IPS-18c (cell line): ENCODE data around the gene APOL1.

ENCODE experiments used
- H3K4me3 ChIP-seq: 2 replicates; pipeline ENCODE4 v1.7.0; 2013; ENCODE audit warnings: low read depth, mild to moderate bottlenecking, low read length, moderate library complexity; ENCODE audit not compliant: insufficient read depth
- H3K9me3 ChIP-seq: one replicate; pipeline ENCODE4 v1.6.1; 2013; ENCODE audit warnings: mild to moderate bottlenecking, low read length, moderate library complexity; ENCODE audit not compliant: control insufficient read depth, insufficient read depth

The APOL1 gene

DNA sequence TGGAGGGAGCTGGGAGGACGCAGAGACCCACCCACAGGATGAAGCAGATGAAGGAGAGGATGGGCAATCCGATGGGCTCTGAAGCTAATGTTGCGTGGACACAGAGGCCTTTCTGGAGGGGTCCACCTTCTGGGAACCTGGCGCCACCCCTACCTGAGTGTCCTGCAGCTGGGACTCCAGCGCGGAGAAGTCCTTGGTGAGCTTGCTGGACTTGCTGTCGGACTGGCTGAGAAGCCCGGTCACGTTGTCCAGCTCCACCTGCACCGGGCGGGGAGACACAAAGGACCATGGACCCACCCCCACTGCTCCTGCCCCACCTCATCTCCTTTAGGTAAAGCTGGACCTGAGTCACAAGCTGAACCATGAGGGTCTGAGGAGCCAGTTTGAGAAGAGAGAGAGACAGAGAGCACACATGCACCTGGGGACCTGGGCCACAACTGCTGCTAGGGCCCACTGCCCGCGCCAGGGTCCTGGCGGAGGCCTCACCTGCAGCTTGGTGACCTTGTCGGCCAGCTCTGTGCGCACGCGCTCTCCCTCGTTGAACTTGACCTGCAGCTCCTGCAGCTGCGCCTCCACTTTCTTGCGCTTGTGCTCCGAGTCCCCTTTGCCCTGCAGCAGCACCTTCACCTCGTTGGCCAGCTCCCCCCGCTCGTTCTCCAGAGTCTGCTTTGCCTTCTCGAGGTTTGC lies 40.8 kb downstream of the APOL1 start:
- Histone ChIP-seq H3K9me3 (peaks cover under 1% of the 10 kb centered on the region), H3K4me3 (no peak overlapping the region)

DNA sequence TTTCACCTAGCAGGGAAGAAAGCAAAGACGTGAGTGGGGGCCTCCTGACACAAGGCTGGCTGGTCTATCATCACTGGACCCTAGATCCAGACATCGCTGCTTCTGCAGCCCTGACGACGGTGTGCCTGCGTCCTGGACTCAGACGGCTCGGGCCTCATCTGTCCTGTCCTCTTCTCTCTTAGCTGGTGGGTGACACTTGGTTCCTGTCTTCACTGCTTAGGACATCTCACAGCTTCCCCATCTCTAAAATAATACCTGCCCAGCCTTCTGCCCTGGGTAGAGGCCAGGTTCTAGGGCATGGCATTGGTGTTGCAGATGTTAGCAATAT lies 41.3 kb downstream of the APOL1 start:
- H3K4me3 ChIP-seq, result no peak overlapping the region
- peaks cover 2% of the 10 kb centered on the region for H3K9me3 ChIP-seq

DNA sequence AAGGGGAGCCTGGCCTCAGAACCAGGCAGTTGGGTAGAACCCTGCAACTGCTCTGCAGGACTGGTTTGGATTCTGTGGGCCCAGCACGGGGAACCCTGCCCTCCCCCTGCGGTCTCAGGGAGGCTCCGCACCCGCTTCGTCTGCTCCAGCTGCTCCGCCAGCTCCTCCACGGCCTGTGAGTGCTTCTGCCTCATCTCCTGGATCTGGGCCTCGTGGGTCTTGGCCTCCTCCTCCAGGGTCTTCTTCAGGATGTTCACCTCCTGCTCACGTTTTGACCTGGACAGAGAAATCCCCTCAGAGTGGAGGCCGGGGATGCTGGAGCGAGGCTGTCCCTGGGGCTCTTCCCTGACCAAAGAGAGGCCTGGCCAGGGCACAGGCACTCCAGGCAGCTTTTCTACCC lies 41.9 kb downstream of the APOL1 start:
- peaks cover 2% of the 10 kb centered on the region for H3K9me3 ChIP-seq
- H3K4me3 ChIP-seq, result no peak overlapping the region

DNA sequence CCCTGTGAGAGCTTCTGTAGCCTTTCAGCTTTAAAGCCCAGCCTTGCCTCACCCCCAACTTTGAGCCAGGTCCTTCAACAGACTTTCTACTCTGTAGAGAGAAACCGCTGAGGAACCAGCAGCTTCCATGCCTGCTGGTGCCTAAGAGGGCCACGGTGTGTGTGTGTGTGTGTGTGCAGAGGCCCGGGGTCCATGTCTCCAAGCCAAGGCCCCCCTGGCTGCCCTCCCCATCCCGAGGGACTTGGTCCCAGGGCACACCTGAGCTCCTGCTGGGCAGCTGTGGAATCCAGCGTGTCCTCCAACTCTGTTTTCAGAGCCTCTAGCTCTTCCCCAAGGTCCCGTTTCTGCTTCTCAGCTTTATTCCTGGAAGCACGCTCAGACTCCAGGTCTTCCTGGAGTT lies 42.3 kb downstream of the APOL1 start:
- peaks cover 2% of the 10 kb centered on the region for H3K9me3 ChIP-seq

DNA sequence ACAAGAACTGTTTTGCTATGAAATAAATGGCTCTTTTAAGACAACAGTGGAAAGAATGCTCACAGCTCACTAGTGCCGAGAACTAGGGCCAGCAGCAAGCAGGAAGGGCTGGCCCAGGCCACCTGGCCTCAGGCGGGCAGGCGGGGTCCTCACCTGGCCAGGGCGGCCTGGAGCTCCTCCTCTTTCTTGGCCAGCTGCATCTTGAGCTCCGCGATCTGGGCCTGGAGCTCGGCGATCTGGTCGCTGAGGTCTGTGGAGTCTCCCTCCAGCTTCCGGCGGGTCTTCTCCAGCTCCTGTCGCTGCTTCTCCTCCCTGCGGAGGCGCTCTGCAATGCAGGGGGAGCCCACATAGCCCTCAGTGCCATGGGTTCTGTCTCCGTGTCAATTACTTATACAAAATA lies 43.8 kb downstream of the APOL1 start:
- H3K4me3 ChIP-seq, result no peak overlapping the region
- H3K9me3 ChIP-seq, result peaks cover 2% of the 10 kb centered on the region

More for the DNA sequence above, 42.3 kb downstream of the APOL1 start:
- H3K4me3 ChIP-seq, result no peak overlapping the region

DNA sequence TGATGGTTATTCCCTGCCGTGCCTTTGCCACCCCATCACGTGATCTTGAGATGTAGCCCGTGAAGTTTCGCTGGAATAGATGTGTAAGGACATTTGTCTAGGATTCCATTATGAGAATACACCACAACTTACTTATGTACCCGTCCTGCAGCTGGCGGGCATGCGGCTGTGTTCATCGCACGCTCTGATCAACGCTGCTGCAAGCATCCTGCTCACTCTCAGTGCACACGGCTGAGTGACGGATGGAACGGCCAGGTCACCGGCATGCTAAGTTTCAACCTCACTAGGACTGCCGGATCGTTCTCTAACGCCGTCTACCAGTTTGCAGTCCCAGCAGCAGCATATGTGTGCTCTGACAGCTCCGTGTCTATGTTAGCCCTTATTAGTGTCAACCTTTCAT lies 44.6 kb downstream of the APOL1 start:
- Histone ChIP-seq H3K4me3 (no peak overlapping the region), H3K9me3 (peaks cover 2% of the 10 kb centered on the region)

DNA sequence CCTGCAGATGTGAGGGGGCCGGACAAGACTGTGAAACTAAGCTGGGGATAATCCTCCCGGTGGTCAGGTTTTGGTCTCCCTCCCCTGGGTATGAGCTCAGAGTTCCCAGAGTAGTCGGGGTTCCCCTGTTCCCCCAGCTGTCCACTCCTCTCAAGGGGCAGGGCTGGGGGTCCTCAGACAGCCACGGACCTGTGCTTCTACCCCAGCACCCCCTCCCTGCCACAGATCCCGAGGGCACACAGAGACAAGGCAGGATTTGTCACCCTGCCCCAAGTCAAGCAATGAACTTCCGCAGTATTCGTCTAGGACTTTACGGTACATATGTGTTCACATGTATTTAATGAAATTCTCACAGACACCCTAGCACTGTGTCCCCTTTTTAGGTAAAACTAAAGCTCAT lies 45.2 kb downstream of the APOL1 start:
- no peak overlapping the region for H3K4me3 ChIP-seq

DNA sequence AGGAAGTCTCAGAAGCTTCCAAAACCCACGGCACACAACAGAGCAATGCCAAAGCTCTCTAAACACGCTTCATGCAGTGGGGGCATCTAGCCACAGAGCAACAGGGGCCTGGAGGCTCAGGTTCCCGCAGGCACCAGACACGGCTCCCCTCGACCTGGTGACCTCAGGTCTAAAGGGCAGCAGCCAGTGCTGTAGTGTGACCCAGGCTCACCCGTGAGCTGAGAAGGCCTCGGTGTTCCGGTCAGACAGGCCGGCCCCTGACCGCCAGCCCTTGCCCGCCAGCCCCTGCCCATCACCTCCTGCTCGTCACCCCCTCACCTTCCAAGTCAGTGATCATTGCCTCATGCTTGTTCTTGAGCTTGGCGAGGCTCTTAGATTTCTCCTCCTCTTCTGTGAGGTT lies 45.7 kb downstream of the APOL1 start:
- Histone ChIP-seq H3K9me3 (peaks cover 2% of the 10 kb centered on the region), H3K4me3 (no peak overlapping the region)

More for the DNA sequence above, 45.2 kb downstream of the APOL1 start:
- peaks cover 2% of the 10 kb centered on the region for H3K9me3 ChIP-seq

DNA sequence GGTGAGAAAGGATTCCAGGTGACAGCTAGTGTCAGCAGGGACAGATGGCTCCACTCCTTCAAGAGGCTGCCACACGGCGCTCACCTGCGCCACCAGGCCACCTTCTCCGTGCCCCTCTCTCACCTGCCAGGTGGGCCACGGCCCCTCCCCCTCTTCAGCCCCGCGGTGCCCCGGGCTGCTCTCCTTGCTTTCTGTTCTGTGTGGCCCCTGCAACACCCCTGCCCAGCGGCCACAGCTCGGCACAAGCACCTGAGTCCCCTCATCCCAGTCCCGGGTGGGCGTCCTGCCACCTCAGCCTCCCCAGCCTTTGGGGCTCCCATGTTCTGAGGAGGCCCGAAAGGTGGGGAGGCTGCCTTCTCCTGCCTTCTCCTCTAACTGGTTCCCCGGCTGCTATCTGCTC lies 46.4 kb downstream of the APOL1 start:
- H3K9me3 ChIP-seq, result peaks cover 2% of the 10 kb centered on the region
- no peak overlapping the region for H3K4me3 ChIP-seq

DNA sequence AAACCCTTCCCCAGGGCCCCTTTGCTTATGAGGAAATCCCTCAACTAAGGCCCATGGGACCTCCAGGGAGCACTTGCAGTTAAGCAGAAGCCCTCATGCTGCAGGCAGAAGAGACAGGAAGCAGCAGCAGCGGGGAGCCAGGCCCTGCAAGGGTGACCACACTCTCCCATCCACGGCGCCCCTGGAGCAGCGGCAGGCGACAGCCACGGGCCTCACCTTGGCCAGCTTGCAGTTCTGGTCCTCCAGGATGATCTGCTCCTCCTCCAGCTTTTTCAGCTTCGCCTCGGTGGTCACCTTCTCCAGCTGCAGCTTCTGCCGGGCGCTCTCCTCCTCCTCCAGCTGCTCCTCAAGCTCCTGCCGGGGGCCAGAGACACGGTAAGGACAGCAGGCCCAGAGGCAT lies 47.0 kb downstream of the APOL1 start:
- H3K4me3 ChIP-seq, result no peak overlapping the region

DNA sequence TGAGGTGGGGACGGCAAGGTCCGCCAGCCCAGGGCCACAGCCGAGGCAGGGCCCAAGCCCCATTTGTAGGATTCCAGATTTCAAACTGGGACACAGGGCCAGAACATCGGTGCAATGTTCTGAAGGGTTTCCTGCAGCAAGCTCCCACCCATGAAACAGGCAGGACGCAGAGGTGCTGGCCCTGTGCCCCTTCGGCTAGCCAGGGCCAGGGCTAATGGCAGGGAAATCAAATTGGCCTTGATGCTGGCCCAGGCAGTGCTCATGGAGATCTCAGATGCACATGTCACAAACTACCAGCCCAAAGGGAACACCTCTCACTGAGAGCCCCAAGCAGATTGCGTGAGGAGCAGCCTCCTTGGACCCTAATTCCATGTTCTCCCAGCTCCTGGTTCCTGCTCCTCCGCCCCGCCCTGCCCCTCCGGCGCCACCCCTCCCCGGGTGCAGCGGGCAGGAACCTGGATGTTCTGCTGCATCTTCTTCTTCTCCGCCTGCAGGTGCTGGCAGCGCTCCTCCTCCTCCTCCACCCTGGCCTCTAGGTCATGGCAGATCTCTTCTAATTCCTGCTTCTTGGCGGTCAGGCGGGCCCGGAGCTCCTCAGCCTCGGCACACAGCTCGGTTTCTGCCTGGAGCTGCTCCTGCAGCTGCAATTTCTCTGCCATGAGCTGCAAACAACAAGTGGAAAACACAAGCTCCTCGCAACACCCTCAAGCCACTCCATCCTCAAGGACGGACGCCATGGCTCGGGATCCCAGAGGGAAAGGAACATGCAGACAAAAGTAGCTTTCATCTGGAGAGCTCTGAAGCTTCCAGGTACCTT lies 47.7 kb downstream of the APOL1 start:
- peaks cover 2% of the 10 kb centered on the region for H3K9me3 ChIP-seq
- H3K4me3 ChIP-seq, result no peak overlapping the region

More for the DNA sequence above, 47.0 kb downstream of the APOL1 start:
- peaks cover 2% of the 10 kb centered on the region for H3K9me3 ChIP-seq

DNA sequence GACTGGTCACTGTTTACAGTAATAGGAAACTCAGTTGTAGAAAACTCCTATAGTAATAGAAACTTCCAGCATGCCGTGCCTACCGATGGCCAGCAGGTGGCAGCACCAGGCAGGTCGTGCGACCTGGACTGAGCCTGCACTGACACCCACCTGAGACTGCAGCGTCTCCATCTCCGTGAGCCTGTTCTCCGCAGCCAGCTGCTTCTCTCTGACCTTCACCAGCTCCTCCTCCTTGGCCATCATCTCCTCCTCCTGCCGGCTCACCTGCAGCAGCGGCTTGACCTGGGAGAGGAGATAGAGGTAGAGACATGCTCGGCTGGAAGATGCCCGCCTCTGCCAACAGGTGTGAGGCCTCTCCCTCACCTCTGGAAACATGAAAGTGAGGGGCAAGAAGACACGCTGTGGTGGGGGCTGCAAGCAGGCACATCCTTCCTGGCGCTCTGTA lies 48.5 kb downstream of the APOL1 start:
- Histone ChIP-seq H3K9me3 (peaks cover 2% of the 10 kb centered on the region), H3K4me3 (no peak overlapping the region)

DNA sequence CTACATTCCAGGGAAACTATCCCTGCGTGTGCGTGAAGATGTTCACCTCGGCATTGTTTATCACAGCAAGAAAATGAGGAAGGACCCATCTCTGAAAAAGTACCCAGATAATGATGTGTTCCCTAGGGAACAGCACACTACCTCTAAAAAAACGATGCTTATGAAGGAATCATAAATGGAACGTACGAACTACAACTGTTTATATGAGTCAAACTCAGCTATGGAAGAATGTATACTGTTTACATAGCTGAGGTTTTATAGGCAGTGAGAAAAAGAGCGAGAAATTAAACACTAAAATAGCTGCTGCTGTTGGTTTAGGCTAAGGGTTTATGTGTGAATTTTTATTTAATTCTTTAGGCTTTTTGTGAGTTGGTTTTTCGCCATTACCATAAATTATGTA lies 48.9 kb downstream of the APOL1 start:
- Histone ChIP-seq H3K9me3 (peaks cover 2% of the 10 kb centered on the region), H3K4me3 (no peak overlapping the region)

DNA sequence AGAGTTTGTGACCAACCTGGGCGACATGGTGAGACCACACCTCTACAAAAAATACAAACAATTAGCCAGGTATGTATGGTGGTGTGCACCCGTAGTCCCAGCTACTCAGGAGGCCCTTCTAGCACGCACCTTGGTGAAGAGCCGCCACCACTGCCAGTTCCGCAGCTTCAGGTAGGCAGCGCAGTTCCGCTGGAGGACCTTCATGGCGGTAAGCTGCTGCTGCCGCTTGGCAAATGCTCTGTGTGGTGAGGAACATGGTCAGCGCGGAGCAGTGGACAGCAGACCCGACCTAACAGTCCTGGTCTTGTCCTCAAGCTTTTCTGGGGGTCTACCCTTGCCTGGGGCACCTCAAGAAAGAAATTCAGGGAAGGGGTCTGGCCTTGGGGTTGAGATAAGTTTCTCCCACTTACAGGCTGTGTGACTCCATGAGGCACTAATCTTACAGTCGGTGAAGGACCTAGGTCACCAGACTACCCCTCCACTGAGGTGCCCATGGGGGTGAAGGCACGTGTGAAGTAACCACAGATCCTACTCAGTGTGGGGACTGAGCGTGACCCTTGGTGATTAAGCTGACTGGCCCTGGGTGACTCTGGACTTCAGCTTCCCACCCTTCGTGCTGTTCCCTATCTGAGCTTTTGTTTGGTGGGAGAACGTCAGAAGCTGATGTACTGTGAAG lies 49.6 kb downstream of the APOL1 start:
- Histone ChIP-seq H3K4me3 (no peak overlapping the region), H3K9me3 (peaks cover 2% of the 10 kb centered on the region)

DNA sequence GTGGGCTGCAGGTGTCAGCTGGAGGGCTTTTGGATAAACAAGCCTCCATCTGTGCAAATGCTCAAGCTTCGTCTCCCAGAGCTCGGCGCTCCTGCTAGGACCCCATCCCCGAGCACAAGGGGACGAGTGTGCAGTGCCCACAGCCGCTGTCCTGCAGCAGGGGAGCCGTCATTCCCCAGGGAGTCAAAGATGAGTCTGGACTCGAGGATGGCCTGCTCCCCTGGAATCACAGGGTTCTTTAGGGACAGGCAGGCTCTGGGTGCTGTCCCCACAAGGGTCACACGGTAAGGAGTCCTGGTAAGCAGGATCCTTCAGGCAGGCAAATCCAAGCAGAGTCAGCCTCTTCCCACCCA lies 50.2 kb downstream of the APOL1 start:
- Histone ChIP-seq H3K4me3 (no peak overlapping the region), H3K9me3 (peaks cover 2% of the 10 kb centered on the region)

DNA sequence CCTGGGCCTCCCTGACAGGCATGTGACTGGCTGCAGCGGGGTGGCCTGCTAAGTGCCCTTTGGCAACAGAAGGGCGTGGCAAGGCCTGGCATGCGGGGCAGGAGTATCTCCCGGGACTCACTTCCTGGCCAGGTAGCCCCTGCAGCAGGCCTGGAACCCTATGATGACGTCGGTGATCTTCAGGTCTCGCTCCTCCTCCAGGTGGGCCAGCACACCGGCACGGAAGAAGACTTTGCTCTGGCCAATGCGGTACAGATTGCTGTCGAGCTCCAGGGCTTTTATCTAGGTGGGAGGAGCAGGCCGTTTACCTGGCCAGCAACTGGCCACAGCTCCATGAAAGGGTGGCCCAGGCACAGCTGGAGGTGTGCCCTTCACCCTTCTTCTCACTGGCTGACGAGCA lies 50.9 kb downstream of the APOL1 start:
- H3K4me3 ChIP-seq, result no peak overlapping the region
- H3K9me3 ChIP-seq, result peaks cover under 1% of the 10 kb centered on the region

DNA sequence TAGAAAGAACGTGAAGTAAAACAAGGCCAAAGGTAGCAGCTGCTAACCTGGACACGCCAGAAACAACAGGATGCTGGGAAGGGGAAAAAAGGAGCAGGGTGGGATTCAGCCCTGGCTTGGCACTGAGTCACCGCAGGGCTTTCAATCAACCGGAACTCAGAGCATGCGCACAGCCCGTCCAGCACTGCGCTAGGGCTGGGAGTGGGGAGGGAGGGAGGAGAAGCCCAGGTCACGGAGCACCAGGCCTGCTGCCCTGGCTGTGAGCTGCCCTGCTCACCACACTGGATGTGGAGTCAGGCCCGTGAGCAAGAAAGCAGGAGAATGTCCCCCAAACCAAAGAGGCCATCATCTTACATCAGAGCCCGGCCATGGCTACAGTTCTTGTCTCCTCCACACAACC lies 51.5 kb downstream of the APOL1 start:
- H3K9me3 ChIP-seq, result no peaks in the 10 kb centered on the region

DNA sequence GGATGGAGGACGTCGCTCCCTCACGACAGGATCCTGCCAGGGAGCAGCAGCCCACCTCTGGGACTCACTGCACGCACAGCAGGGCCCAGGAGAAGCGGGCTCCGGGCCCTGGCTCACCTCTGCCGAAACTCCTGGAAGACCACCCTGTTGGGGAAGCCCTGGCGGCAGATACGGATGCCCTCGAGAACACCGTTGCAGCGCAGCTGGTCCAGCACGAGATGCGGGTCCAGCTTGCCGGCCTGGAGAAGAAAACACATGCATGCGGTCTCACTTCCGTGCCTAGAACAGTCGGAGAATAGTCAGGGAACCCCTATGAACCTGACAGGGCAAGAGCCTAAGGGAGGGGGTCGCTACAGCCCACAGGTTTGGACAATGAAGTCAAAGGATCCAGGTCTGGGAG lies 52.9 kb downstream of the APOL1 start:
- Histone ChIP-seq H3K9me3 (no peaks in the 10 kb centered on the region), H3K4me3 (no peak overlapping the region)

More for the DNA sequence above, 51.5 kb downstream of the APOL1 start:
- no peak overlapping the region for H3K4me3 ChIP-seq
